Peyer's patch (tissue), 4 donors: ENCODE measurements around the gene ZSCAN2. TPM values are rescaled to one million over a fixed set of nuclear protein-coding genes. Genes with fewer than 3 reads are reported as not detected.

Experiments
- DNase-seq, 3 donors: peaks; one replicate each; pipeline ENCODE4 v3.0.0-alpha.2; 2017 to 2019
- H3K27ac ChIP-seq, 4 donors: fragments of 200-600 bp; sonication (generic); one replicate each; pipeline ENCODE4 v1.5.1; 2016 to 2019
- H3K27me3 ChIP-seq, 2 donors: fragments of 200-600 bp; sonication (generic); one replicate each; pipeline ENCODE4 v1.5.1; 2019
- H3K36me3 ChIP-seq, 3 donors: fragments of 200-600 bp; sonication (generic); one replicate each; pipeline ENCODE4 v1.5.1; 2016 to 2019
- H3K4me1 ChIP-seq, 4 donors: fragments of 200-600 bp; sonication (generic); one replicate each; pipeline ENCODE4 v1.5.1; 2016 to 2019
- H3K4me3 ChIP-seq, 4 donors: fragments of 200-600 bp; sonication (generic); 1 replicate in 3 of 4; 2 replicates in 1 of 4; pipeline ENCODE4 v1.5.1; 2016 to 2019; ENCODE audit warnings: mild to moderate bottlenecking in 1 of 4
- H3K9me3 ChIP-seq, 4 donors: fragments of 200-600 bp; sonication (generic); one replicate each; pipeline ENCODE4 v1.5.1; 2016 to 2019; ENCODE audit warnings: mild to moderate bottlenecking in 1 of 4
- POLR2A ChIP-seq, 2 donors: fragments of 450-650 bp; IDR thresholded peaks; one replicate each; pipeline ENCODE4 v1.5.1; 2017; ENCODE audit warnings: antibody characterized with exemption in 2 of 2, mild to moderate bottlenecking in 2 of 2, moderate library complexity in 2 of 2
- total RNA-seq, 4 donors: library from RNA; depleted of rRNA; stranded (reverse); fragments of >200 nt; gene quantifications; one replicate each; pipeline ENCODE4 v1.1.0, GENCODE V29; 2016
- TF ChIP-seq, protein P1 (sequence below), 6 experiments: fragments of 450-650 bp in 4 of 6; fragments of 200-600 bp in 2 of 6; sonication (generic) in 1 of 6; IDR thresholded peaks; one replicate each; pipeline ENCODE4 v1.5.1; 2017 to 2019; ENCODE audit warnings: antibody characterized with exemption in 6 of 6, mild to moderate bottlenecking in 3 of 6, moderate library complexity in 1 of 6

ZSCAN2 gene
- total RNA-seq, 4 donors from 2014 or later = 4.4 to 22.3 (median 10.2) TPM

DNA sequence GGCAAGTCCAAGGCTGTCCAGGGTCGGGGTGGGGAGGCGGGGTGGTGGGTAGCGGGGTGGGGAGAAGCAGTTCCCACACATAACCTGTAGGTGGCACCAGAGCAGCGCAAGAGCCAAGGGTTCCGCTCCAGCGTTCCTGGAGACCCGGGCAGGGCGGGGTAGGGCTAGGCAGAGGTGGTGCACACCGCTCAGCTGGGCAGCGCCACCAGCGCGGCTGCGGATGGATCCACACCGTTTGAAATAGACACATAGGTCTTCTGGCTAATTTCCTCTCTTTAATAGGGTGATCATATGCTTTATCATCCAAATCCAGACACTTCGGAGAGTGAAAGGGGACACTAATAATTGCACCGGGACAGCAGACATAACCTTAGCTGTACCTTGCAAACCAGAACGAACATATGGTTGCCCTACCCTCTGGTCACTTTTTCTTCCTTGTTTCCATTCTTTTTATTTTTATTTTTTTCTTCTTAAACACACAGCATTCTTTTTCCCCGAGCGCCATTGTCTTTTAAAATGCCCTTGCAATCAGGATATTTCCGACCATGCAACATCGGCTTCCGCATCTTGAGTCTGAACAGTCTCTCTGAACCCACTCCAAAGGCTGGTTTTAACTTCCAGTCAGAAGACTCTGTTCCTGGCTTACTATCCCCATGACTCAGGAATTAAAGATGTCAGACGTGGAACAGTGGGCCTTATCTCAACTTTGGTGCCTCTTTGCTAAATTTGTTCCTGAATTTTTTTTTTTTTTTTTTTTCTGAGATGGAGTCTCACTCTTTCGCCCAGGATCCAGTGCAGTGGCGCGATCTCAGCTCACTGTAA, 12.5 kb upstream of the ZSCAN2 start:
- H3K27ac ChIP-seq = no peak overlapping the region
- DNase-seq = peak; percentile 84 to 94 (median 88)
- TF ChIP-seq, protein P1, sequence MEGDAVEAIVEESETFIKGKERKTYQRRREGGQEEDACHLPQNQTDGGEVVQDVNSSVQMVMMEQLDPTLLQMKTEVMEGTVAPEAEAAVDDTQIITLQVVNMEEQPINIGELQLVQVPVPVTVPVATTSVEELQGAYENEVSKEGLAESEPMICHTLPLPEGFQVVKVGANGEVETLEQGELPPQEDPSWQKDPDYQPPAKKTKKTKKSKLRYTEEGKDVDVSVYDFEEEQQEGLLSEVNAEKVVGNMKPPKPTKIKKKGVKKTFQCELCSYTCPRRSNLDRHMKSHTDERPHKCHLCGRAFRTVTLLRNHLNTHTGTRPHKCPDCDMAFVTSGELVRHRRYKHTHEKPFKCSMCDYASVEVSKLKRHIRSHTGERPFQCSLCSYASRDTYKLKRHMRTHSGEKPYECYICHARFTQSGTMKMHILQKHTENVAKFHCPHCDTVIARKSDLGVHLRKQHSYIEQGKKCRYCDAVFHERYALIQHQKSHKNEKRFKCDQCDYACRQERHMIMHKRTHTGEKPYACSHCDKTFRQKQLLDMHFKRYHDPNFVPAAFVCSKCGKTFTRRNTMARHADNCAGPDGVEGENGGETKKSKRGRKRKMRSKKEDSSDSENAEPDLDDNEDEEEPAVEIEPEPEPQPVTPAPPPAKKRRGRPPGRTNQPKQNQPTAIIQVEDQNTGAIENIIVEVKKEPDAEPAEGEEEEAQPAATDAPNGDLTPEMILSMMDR (IDR thresholded peaks at IDR 0.05) = peak; percentile 57 to 94 (median 75)
- TF ChIP-seq POLR2A (IDR thresholded peaks at IDR 0.05) = no peak
- H3K4me3 ChIP-seq = peak overlapping the region in 2 of 4 donors; percentile 27 to 32
- no peaks in the 10 kb centered on the region for H3K27me3 ChIP-seq
- no peaks in the 10 kb centered on the region for H3K36me3 ChIP-seq
- H3K9me3 ChIP-seq = no peaks in the 10 kb centered on the region
- no peaks in the 10 kb centered on the region for H3K4me1 ChIP-seq

DNA sequence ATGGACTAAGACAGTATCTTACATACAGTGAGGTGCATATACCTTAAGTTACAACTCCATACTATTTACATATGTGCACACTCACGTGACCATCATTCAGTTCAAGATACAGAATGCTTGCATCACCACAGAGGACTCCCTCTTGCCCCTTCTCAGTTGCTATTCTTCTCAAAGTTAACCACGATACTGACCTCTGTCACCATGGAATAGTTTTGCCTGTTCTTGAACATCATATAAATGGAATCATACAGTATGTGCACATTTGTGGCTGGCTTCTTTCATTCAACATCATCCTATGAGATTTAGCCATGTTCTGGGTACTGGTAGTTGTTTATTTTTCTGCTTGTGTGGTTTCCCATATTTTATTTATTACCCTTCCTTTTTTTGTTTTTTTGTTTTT, 10.4 kb upstream of the ZSCAN2 start:
- Histone ChIP-seq H3K27me3 (no peaks in the 10 kb centered on the region), H3K9me3 (no peaks in the 10 kb centered on the region), H3K27ac (no peak overlapping the region), H3K4me3 (no peak overlapping the region), H3K4me1 (no peaks in the 10 kb centered on the region), H3K36me3 (no peaks in the 10 kb centered on the region)
- no peak for DNase-seq
- TF ChIP-seq POLR2A (IDR thresholded peaks at IDR 0.05) = no peak
- TF ChIP-seq, protein P1 (IDR thresholded peaks at IDR 0.05) = no peak

DNA sequence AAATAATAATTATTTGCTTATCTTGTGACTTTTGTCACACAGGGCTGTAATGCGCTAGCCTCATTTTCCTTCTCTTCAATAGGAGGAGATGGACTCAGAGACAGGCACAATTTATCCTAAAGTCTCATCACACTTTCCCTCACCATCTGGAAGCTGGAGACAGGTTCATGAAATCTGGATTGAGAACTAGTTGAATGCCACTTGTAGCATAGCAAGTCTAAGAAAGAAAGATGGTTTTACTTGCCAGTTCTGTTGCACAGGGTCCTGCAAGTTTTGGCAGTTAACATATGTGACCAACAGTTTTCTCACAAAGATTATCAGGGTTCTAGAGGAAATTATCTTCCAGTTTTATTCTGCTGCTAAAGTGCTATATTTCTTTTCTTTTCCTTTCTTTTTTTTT, 9.0 kb upstream of the ZSCAN2 start:
- no peak for TF ChIP-seq POLR2A (IDR thresholded peaks at IDR 0.05)
- TF ChIP-seq, protein P1 (IDR thresholded peaks at IDR 0.05) = no peak
- Histone ChIP-seq H3K27me3 (no peaks in the 10 kb centered on the region), H3K4me3 (no peak overlapping the region)

DNA sequence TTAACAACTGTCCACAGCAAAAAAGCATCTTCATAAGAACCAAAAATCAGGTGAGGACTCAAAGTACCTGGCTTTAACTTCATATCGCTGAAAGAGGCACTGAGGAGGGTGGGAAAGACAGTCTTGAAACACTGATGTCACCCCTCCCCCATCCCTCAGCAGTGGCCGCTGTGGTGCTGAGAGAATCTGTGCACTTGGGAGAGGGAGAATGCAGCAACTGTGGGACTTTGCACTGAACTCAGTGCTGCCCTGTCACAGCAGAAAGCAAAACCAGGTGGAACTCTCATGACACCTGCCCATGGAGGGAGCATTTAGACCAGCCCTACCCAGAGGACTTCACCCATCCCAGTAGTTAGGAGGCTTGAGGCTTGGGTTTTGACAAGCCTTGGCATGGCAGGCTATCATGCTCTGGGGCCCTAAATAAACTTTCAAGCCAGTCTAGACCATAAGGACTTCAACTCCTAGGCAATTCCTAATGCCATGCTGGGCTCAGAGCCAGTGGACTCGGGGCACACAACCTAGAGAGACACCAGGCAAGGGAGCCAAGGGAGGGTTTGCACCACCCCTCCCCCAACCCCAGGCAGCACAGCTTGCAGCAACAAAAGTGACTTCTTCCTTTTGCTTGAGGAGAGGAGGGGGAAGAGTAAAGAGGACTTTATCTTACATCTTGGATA, 6.1 kb upstream of the ZSCAN2 start:
- Histone ChIP-seq H3K36me3 (no peaks in the 10 kb centered on the region), H3K9me3 (no peaks in the 10 kb centered on the region), H3K4me3 (no peak overlapping the region), H3K27ac (no peak overlapping the region), H3K4me1 (peaks cover 0 to 15% (median under 1%) of the 10 kb centered on the region in 4 donors), H3K27me3 (no peaks in the 10 kb centered on the region)
- TF ChIP-seq, protein P1 (IDR thresholded peaks at IDR 0.05) = no peak
- no peak for TF ChIP-seq POLR2A (IDR thresholded peaks at IDR 0.05)
- DNase-seq = peak in 1 of 3 donors; percentile 53

More for the DNA sequence above, 9.0 kb upstream of the ZSCAN2 start:
- DNase-seq = no peak
- H3K9me3 ChIP-seq = no peaks in the 10 kb centered on the region
- H3K27ac ChIP-seq = no peak overlapping the region
- H3K4me1 ChIP-seq = no peaks in the 10 kb centered on the region
- H3K36me3 ChIP-seq = no peaks in the 10 kb centered on the region

DNA sequence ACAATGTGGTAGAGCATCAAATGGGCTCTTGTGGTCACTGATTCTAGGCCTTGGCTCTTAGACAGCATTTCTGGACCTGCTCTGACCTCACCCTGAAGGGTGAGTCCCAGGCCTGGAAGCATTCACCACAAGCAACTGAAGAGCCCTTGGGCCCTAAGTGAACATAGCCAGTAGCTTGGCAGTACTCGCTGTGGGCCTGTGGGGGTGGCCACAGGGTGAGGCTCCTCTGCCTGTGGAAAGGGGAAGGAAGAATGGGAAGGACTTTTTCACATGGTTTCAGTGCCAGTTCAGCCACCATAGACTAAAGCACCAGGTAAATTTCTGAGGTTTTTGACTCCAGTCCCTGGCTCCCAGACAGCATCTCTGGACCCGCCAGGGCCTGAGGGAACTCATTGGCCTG, 5.1 kb upstream of the ZSCAN2 start:
- no peak for DNase-seq
- Histone ChIP-seq H3K27ac (no peak overlapping the region), H3K4me1 (peaks cover 0 to 15% (median 3%) of the 10 kb centered on the region in 4 donors), H3K36me3 (no peaks in the 10 kb centered on the region), H3K9me3 (no peaks in the 10 kb centered on the region), H3K27me3 (no peaks in the 10 kb centered on the region), H3K4me3 (no peak overlapping the region)
- TF ChIP-seq, protein P1 (IDR thresholded peaks at IDR 0.05) = no peak
- TF ChIP-seq POLR2A (IDR thresholded peaks at IDR 0.05) = no peak
